Naive thymus-derived CD8-positive, alpha-beta T cell (primary cell): Measurements from ENCODE around the gene MEGF11. TPM values are rescaled to one million over a fixed set of nuclear protein-coding genes. Genes with fewer than 3 reads are reported as not detected.
"Not testable (repeated sequence)": the region's sequence is repeated elsewhere in the genome, so short reads cannot be mapped to it uniquely, and the experiment has no call there.

Experiments
- ATAC-seq, 2 donors: fragments of 150-1000 bp; cut with Tn5 transposase in 1 of 2; sonication (Bioruptor Pico), chemical (Tn5 transposase) in 1 of 2; 1 replicate in 1 of 2; 2 replicates in 1 of 2; pipeline ENCODE4 v1.10.0; 2021; ENCODE audit warnings: mild to moderate bottlenecking in 2 of 2, moderate library complexity in 2 of 2
- POLR2A ChIA-PET: fragments of 350-600 bp; sonication (Branson Sonifier 250); formaldehyde crosslinking; loops from one replicate; lab custom pipeline; 2021; ENCODE audit warnings: antibody characterized with exemption; lab: Charles Lee
- DNase-seq, 10 donors: peaks; one replicate each; pipeline versions ENCODE4 v3.0.0 to v3.0.0-alpha.2; 2020 to 2022
- H3K27ac Mint-ChIP-seq, 10 donors: one replicate each; pipeline ENCODE4 v1.8.0; 2020 to 2022; ENCODE audit warnings: mild to moderate bottlenecking in 10 of 10, mixed read lengths in 10 of 10, moderate library complexity in 4 of 10, inconsistent platforms in 1 of 10
- H3K27me3 Mint-ChIP-seq, 5 donors: one replicate each; pipeline ENCODE4 v1.8.0; 2021 to 2022; ENCODE audit warnings: mixed read lengths in 5 of 5
- H3K36me3 Mint-ChIP-seq, 3 donors: one replicate each; pipeline ENCODE4 v1.8.0; 2020 to 2022; ENCODE audit warnings: mixed read lengths in 3 of 3, mild to moderate bottlenecking in 2 of 3, inconsistent platforms in 1 of 3
- H3K4me1 Mint-ChIP-seq, 4 donors: one replicate each; pipeline ENCODE4 v1.8.0; 2021 to 2022; ENCODE audit warnings: mixed read lengths in 4 of 4
- H3K4me3 Mint-ChIP-seq, 10 donors: one replicate each; pipeline ENCODE4 v1.8.0; 2020 to 2022; ENCODE audit warnings: mild to moderate bottlenecking in 10 of 10, mixed read lengths in 10 of 10, moderate library complexity in 6 of 10, inconsistent platforms in 1 of 10
- H3K9me3 Mint-ChIP-seq, 9 donors: one replicate each; pipeline ENCODE4 v1.8.0; 2020 to 2022; ENCODE audit warnings: mixed read lengths in 9 of 9, mild to moderate bottlenecking in 3 of 9, inconsistent platforms in 1 of 9, moderate library complexity in 1 of 9
- polyA plus RNA-seq, 3 donors: library from polyadenylated mRNA; unstranded; fragments of 300-500 nt; fragmentation: Illumina TruSeq; gene quantifications; one replicate each; pipeline ENCODE4 v1.2.3, GENCODE V29; 2021
- total RNA-seq, 8 experiments: library from RNA in 2 of 8; stranded (reverse) in 2 of 8; gene quantifications; one replicate each; pipeline ENCODE4 v1.2.3 and lab custom pipeline; 2021 to 2026

MEGF11 gene
- total and polyA plus RNA-seq, 5 experiments from 2014 or later: not detected

GRCh38 chr15:66249605-66250174, 3.9 kb downstream of the MEGF11 start:
- no peak for ATAC-seq
- Mint-ChIP-seq H3K27ac (no peak overlapping the region), H3K4me1 (peaks cover 13 to 21% (median 15%) of the 10 kb centered on the region in 4 donors), H3K27me3 (peaks cover 17 to 70% (median 41%) of the 10 kb centered on the region in 5 donors), H3K9me3 (no peaks in the 10 kb centered on the region), H3K4me3 (peak overlapping the region in 2 of 10 donors; percentile 12 to 67), H3K36me3 (peaks cover 0 to 3% (median 0%) of the 10 kb centered on the region in 3 donors)
- no peak for DNase-seq
- POLR2A ChIA-PET: interaction anchor here (0.6 kb wide), 1 partner anchor 35 kb away, joined by 5 read pairs; no protein-coding TSS in a partner anchor

- DNase-seq (no peak), ATAC-seq (no peak)
- H3K4me1 Mint-ChIP-seq: peaks cover 0 to 8% (median 5%) of the 10 kb centered on the region in 4 donors
- H3K27ac Mint-ChIP-seq: no peak overlapping the region
- peaks cover 8 to 72% (median 33%) of the 10 kb centered on the region in 5 donors for H3K27me3 Mint-ChIP-seq
- H3K4me3 Mint-ChIP-seq: no peak overlapping the region
- POLR2A ChIA-PET: no interaction called here
- H3K9me3 Mint-ChIP-seq: no peaks in the 10 kb centered on the region
- H3K36me3 Mint-ChIP-seq: no peaks in the 10 kb centered on the region
These were observed 6.6 kb downstream of the MEGF11 start for GRCh38 chr15:66246937-66247336.

GRCh38 chr15:66245832-66246231, 7.7 kb downstream of the MEGF11 start:
- DNase-seq, H3K27ac Mint-ChIP-seq, H3K4me1 Mint-ChIP-seq, POLR2A ChIA-PET, H3K9me3 Mint-ChIP-seq, H3K36me3 Mint-ChIP-seq, ATAC-seq, H3K4me3 Mint-ChIP-seq: not testable (repeated sequence)
- peaks cover 6 to 69% (median 26%) of the 10 kb centered on the region in 5 donors for H3K27me3 Mint-ChIP-seq

DNA sequence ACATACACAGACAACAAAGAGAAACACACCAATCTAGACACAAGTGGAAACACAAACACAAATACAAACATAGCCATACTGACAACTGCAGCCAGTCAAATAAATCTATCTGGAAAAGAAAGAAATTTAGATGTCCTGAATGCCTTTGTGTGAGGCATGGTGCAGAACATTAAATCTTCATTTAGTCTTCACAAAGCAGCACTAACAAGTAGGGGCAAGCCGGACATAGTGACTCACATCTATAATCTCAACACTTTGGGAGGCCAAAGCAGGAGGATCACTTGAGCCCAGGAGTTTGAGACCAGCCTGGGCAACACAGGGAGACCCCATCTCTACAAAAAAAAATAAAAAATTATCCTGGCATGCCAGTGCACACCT, 11.7 kb downstream of the MEGF11 start:
- POLR2A ChIA-PET: no interaction called here
- no peaks in the 10 kb centered on the region for H3K9me3 Mint-ChIP-seq
- no peak overlapping the region for H3K4me3 Mint-ChIP-seq
- DNase-seq (no peak), ATAC-seq (no peak)
- H3K27me3 Mint-ChIP-seq: peaks cover 8 to 43% (median 24%) of the 10 kb centered on the region in 5 donors
- no peak overlapping the region for H3K27ac Mint-ChIP-seq
- H3K4me1 Mint-ChIP-seq: no peaks in the 10 kb centered on the region
- no peaks in the 10 kb centered on the region for H3K36me3 Mint-ChIP-seq

GRCh38 chr15:66241087-66241907, 12.3 kb downstream of the MEGF11 start:
- H3K27me3 Mint-ChIP-seq: peaks cover 10 to 49% (median 24%) of the 10 kb centered on the region in 5 donors
- no peaks in the 10 kb centered on the region for H3K9me3 Mint-ChIP-seq
- no peaks in the 10 kb centered on the region for H3K36me3 Mint-ChIP-seq
- DNase-seq (no peak), ATAC-seq (no peak)
- H3K4me1 Mint-ChIP-seq: no peaks in the 10 kb centered on the region
- H3K4me3 Mint-ChIP-seq: no peak overlapping the region
- POLR2A ChIA-PET: no interaction called here
- H3K27ac Mint-ChIP-seq: no peak overlapping the region

- no peaks in the 10 kb centered on the region for H3K9me3 Mint-ChIP-seq
- POLR2A ChIA-PET: no interaction called here
- no peaks in the 10 kb centered on the region for H3K4me1 Mint-ChIP-seq
- ATAC-seq: no peak
- H3K27me3 Mint-ChIP-seq: peaks cover 6 to 52% (median 28%) of the 10 kb centered on the region in 5 donors
- H3K36me3 Mint-ChIP-seq: no peaks in the 10 kb centered on the region
- no peak for DNase-seq
- H3K4me3 Mint-ChIP-seq: no peak overlapping the region
- H3K27ac Mint-ChIP-seq: no peak overlapping the region
These were observed 13.2 kb downstream of the MEGF11 start for GRCh38 chr15:66240240-66240794.

GRCh38 chr15:66239514-66239913, 14.0 kb downstream of the MEGF11 start:
- Mint-ChIP-seq H3K4me1 (no peaks in the 10 kb centered on the region), H3K9me3 (no peaks in the 10 kb centered on the region), H3K4me3 (no peak overlapping the region), H3K27ac (peak overlapping the region in 1 of 10 donors; percentile 32), H3K27me3 (peaks cover 6 to 45% (median 23%) of the 10 kb centered on the region in 5 donors), H3K36me3 (no peaks in the 10 kb centered on the region)
- ATAC-seq (no peak), DNase-seq (no peak)
- POLR2A ChIA-PET: no interaction called here

DNA sequence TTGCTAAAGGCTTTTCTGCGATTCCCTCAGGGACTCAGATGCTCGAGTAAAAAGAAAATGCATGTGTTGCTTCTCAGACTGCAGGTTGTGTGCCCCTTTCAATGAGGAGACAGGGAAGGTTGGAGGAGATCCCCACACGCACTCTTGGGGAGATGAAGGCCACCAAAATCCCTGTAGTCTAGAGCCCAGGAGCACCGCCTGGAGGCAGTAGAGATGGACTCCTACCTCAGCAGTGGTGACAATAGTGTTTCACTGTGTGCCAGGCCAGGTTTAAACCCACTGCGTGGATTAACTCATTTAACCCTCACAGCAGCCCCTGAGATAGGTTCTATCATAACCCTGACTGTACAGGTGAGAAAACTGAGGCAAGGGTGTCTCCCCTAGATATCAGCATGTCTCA, 15.2 kb downstream of the MEGF11 start:
- no peaks in the 10 kb centered on the region for H3K4me1 Mint-ChIP-seq
- DNase-seq (no peak), ATAC-seq (no peak)
- no peak overlapping the region for H3K27ac Mint-ChIP-seq
- H3K36me3 Mint-ChIP-seq: no peaks in the 10 kb centered on the region
- peaks cover 6 to 40% (median 20%) of the 10 kb centered on the region in 5 donors for H3K27me3 Mint-ChIP-seq
- H3K4me3 Mint-ChIP-seq: no peak overlapping the region
- POLR2A ChIA-PET: no interaction called here
- H3K9me3 Mint-ChIP-seq: no peaks in the 10 kb centered on the region

- Mint-ChIP-seq H3K36me3 (no peaks in the 10 kb centered on the region), H3K4me3 (no peak overlapping the region), H3K9me3 (no peaks in the 10 kb centered on the region), H3K27me3 (peaks cover 6 to 35% (median 21%) of the 10 kb centered on the region in 5 donors), H3K27ac (no peak overlapping the region), H3K4me1 (no peaks in the 10 kb centered on the region)
- POLR2A ChIA-PET: no interaction called here
- DNase-seq (no peak), ATAC-seq (no peak)
These were observed 15.9 kb downstream of the MEGF11 start for GRCh38 chr15:66237513-66238235.

DNA sequence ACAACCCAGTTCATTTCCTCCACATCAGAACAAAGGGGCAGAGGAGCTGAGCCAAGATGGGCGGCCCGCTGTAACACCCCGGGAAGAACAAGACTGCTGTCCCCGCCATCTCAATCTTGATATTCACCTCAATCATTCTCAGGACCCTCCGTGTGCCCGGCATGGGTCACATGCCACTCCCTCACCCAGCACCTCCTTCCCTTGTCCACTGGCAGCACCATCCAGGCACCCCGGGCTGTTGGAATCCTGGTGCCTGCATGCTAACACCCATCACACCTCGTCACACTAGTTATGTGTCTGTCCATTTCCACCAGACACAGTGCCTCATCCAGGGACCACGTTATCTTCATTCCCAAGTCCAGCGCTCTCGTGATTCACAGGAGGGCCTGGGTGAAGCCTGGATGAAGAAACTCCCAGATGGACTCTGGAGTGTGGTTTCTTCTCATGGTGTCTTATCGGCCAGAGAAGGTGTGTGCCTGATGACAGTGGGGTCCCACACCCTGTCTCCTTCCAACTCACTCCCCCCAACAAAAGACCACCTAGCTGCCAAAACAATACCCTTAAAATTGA, 16.7 kb downstream of the MEGF11 start:
- H3K36me3 Mint-ChIP-seq: no peaks in the 10 kb centered on the region
- no peak for DNase-seq
- ATAC-seq: no peak
- no peak overlapping the region for H3K4me3 Mint-ChIP-seq
- H3K9me3 Mint-ChIP-seq: no peaks in the 10 kb centered on the region
- H3K27ac Mint-ChIP-seq: no peak overlapping the region
- no peaks in the 10 kb centered on the region for H3K4me1 Mint-ChIP-seq
- POLR2A ChIA-PET: no interaction called here
- H3K27me3 Mint-ChIP-seq: peaks cover 6 to 32% (median 21%) of the 10 kb centered on the region in 5 donors

GRCh38 chr15:66235866-66236265, 17.7 kb downstream of the MEGF11 start:
- Mint-ChIP-seq H3K36me3 (no peaks in the 10 kb centered on the region), H3K4me3 (no peak overlapping the region), H3K4me1 (no peaks in the 10 kb centered on the region), H3K27me3 (peaks cover 3 to 27% (median 18%) of the 10 kb centered on the region in 5 donors), H3K9me3 (no peaks in the 10 kb centered on the region), H3K27ac (peak overlapping the region in 1 of 10 donors; percentile 9)
- POLR2A ChIA-PET: no interaction called here
- no peak for DNase-seq
- ATAC-seq: no peak

DNA sequence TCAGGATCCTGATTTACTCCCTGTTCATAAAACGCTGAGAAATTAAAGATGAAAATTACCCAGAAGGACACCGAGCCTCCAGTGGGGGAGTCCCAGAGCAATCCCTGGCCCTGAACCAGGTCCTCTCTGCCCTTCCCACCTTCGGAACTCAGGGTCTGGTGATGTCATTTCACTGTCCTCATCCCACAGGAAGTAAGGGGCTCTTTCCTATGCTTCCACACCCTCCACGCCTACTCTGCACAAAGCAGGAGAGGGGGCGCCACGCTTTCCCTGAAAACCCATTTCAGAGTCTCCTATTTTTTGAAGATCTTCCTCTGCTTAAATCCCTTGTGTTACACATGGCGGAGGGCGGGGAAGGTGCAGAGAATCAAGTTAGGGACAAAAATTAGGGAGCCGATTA, 18.8 kb downstream of the MEGF11 start:
- H3K9me3 Mint-ChIP-seq: no peaks in the 10 kb centered on the region
- no peaks in the 10 kb centered on the region for H3K4me1 Mint-ChIP-seq
- no peak for ATAC-seq
- peak overlapping the region in 1 of 10 donors; percentile 29 for H3K27ac Mint-ChIP-seq
- H3K36me3 Mint-ChIP-seq: no peaks in the 10 kb centered on the region
- peaks cover 3 to 30% (median 16%) of the 10 kb centered on the region in 5 donors for H3K27me3 Mint-ChIP-seq
- DNase-seq: no peak
- H3K4me3 Mint-ChIP-seq: no peak overlapping the region
- POLR2A ChIA-PET: no interaction called here
